AG20443 (cell line): ENCODE measurements around the gene ANKRD26.
"Not testable (repeated sequence)": the region's sequence is repeated elsewhere in the genome, so short reads cannot be mapped to it uniquely, and the experiment has no call there.

Source experiments
- DNase-seq: peaks from one replicate; pipeline ENCODE4 v3.0.0; 2012; ENCODE audit warnings: low spot score, mixed read lengths

ANKRD26 gene

GRCh38 chr10:27099916-27100812, at the start of gene ANKRD26:
Gene ANKRD26, minus strand, starts transcription at chr10:27100494. Its CDS starts 168 bp downstream, at chr10:27100326.
- peak; percentile 100 for DNase-seq

- no peak for DNase-seq
Measured at GRCh38 chr10:27147701-27148100, 47.4 kb upstream of the ANKRD26 start.

- DNase-seq = no peak
Measured at GRCh38 chr10:27145937-27146336, 45.6 kb upstream of the ANKRD26 start.

GRCh38 chr10:27143686-27144085, 43.4 kb upstream of the ANKRD26 start:
- DNase-seq = no peak

GRCh38 chr10:27138277-27138676, 38.0 kb upstream of the ANKRD26 start:
- no peak for DNase-seq

GRCh38 chr10:27134371-27134770, 34.1 kb upstream of the ANKRD26 start:
- DNase-seq = no peak

- no peak for DNase-seq
Measured at GRCh38 chr10:27108165-27108564, 7.9 kb upstream of the ANKRD26 start.

- DNase-seq = no peak
Measured at GRCh38 chr10:27104919-27105318, 4.6 kb upstream of the ANKRD26 start.

GRCh38 chr10:27100813-27101347, 586 bp upstream of the ANKRD26 start:
- no peak for DNase-seq

GRCh38 chr10:27099448-27099847, 846 bp downstream of the ANKRD26 start:
- no peak for DNase-seq

- no peak for DNase-seq
Measured at GRCh38 chr10:27088119-27089044, 11.9 kb downstream of the ANKRD26 start.

- no peak for DNase-seq
Measured at GRCh38 chr10:27072436-27073114, 27.7 kb downstream of the ANKRD26 start.

- DNase-seq = no peak
Measured at GRCh38 chr10:27068217-27068891, 31.9 kb downstream of the ANKRD26 start.

- DNase-seq = no peak
Measured at GRCh38 chr10:27065084-27065483, 35.2 kb downstream of the ANKRD26 start.

GRCh38 chr10:27052656-27053055, 47.6 kb downstream of the ANKRD26 start:
- no peak for DNase-seq

- not testable (repeated sequence) for DNase-seq
Measured at GRCh38 chr10:27045247-27045646, 55.0 kb downstream of the ANKRD26 start.

GRCh38 chr10:27041196-27041595, 59.1 kb downstream of the ANKRD26 start:
- DNase-seq = no peak

- DNase-seq = no peak
Measured at GRCh38 chr10:27038168-27038567, 62.1 kb downstream of the ANKRD26 start.

GRCh38 chr10:27035163-27035562, 65.1 kb downstream of the ANKRD26 start:
- no peak for DNase-seq

- no peak for DNase-seq
Measured at GRCh38 chr10:27030060-27030459, 70.2 kb downstream of the ANKRD26 start.

GRCh38 chr10:27022048-27022447, 78.2 kb downstream of the ANKRD26 start:
- DNase-seq = no peak
